GM20000 (cell line): ENCODE measurements around the gene PITPNB.

ENCODE experiments used
- DNase-seq: peaks from one replicate; pipeline ENCODE4 v3.0.0; 2012; ENCODE audit warnings: low spot score
- TF ChIP-seq, protein P1 (sequence below): IDR thresholded peaks from 2 replicates; pipeline ENCODE4 v1.5.1; 2012; ENCODE audit warnings: mild to moderate bottlenecking, control low read depth; ENCODE audit errors: extremely low read depth, missing control alignments

Gene PITPNB

GRCh38 chr22:27866135-27867084 is 52.6 kb downstream of the PITPNB start:
- TF ChIP-seq, protein P1, sequence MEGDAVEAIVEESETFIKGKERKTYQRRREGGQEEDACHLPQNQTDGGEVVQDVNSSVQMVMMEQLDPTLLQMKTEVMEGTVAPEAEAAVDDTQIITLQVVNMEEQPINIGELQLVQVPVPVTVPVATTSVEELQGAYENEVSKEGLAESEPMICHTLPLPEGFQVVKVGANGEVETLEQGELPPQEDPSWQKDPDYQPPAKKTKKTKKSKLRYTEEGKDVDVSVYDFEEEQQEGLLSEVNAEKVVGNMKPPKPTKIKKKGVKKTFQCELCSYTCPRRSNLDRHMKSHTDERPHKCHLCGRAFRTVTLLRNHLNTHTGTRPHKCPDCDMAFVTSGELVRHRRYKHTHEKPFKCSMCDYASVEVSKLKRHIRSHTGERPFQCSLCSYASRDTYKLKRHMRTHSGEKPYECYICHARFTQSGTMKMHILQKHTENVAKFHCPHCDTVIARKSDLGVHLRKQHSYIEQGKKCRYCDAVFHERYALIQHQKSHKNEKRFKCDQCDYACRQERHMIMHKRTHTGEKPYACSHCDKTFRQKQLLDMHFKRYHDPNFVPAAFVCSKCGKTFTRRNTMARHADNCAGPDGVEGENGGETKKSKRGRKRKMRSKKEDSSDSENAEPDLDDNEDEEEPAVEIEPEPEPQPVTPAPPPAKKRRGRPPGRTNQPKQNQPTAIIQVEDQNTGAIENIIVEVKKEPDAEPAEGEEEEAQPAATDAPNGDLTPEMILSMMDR = no peak
- no peak for DNase-seq

GRCh38 chr22:27865496-27865895 is 53.6 kb downstream of the PITPNB start:
- no peak for DNase-seq

GRCh38 chr22:27863556-27863955 is 55.5 kb downstream of the PITPNB start:
- no peak for DNase-seq
- TF ChIP-seq, protein P1 = no peak

More at GRCh38 chr22:27865496-27865895, 53.6 kb downstream of the PITPNB start:
- TF ChIP-seq, protein P1 = no peak

GRCh38 chr22:27863001-27863400 is 56.1 kb downstream of the PITPNB start:
- no peak for DNase-seq
- TF ChIP-seq, protein P1 = no peak

GRCh38 chr22:27859336-27859735 is 59.7 kb downstream of the PITPNB start:
- TF ChIP-seq, protein P1 = no peak

GRCh38 chr22:27858626-27859025 is 60.4 kb downstream of the PITPNB start:
- DNase-seq = no peak
- TF ChIP-seq, protein P1 = no peak

More at GRCh38 chr22:27859336-27859735, 59.7 kb downstream of the PITPNB start:
- DNase-seq = no peak

DNA sequence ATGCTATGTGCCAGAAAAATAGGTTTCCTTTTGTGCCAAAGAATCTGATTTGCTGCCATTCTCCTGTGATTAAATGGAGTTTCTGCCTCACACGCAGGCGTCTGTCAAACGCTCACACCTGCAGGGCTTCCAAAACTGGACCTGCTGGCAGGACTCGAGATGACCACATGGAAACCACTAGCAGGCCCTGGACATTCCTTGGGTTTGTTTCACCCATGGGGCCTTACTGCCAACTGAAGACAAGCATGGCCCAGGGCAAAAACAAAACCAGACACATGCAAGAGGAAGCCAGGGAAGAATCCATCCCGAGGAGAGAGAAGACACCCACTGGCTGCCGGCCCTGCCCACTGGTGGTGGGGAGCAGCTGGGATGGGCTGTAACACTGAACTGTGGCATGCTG is 61.6 kb downstream of the PITPNB start:
- TF ChIP-seq, protein P1 = no peak

More for the DNA sequence above, 61.6 kb downstream of the PITPNB start:
- DNase-seq = no peak
